GM19035 (cell line): ENCODE results near the gene ANKRD61.
A peak's percentile ranks its signal among the peaks of the same experiment; 100 is the strongest.
"Not testable (repeated sequence)": the region's sequence is repeated elsewhere in the genome, so short reads cannot be mapped to it uniquely, and the experiment has no call there.

ENCODE experiments used
- ATAC-seq: cut with Tn5 transposase; IDR thresholded peaks from one replicate; pipeline ENCODE4 v1.9.1; 2021; ENCODE audit not compliant: unreplicated experiment

The ANKRD61 gene

DNA sequence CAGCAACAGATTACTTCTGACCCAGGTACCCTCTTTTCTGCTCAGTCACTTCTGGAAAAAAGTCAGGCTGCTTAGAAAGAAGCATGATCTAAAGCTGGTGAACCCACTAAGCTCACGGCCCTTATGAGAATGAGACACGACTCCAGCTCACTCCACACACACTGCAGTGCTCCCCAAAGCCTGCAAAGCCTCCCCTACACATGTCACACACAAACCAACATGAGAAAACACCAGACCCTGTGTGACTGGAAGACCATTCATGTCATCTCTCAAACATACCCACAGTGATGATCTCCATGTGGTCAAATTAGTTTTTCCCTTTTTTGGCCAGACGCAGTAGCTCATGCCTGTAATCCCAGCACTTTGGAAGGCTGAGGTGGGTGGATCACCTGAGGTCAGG lies 391 bp downstream of the ANKRD61 start:
- ATAC-seq = no peak

GRCh38 chr7:6032167-6032566 lies 991 bp downstream of the ANKRD61 start:
- no peak for ATAC-seq

- ATAC-seq = no peak
These were observed 1.5 kb downstream of the ANKRD61 start for GRCh38 chr7:6032641-6033040.

DNA sequence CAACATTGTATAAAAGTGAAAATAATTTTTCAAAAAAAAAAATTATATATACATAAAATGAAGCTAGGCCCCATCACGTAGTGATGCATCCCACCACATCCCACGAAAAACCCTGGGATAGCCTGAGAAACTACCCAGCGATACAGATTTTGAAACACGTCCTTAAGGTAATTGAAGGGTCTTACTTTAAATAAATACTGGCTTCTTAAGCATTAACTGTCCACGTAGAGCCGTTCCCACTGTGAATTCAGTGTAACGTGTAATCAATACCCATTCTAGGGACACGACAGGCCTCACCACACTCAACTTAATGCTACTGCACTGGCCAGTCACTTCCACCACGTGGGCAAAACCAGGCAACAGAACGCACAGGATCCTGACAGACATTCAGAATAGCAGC lies 4.0 kb downstream of the ANKRD61 start:
- no peak for ATAC-seq

- ATAC-seq = no peak
These were observed 4.5 kb downstream of the ANKRD61 start for GRCh38 chr7:6035686-6036085.

GRCh38 chr7:6049780-6050179 lies 18.6 kb downstream of the ANKRD61 start:
- ATAC-seq = no peak

DNA sequence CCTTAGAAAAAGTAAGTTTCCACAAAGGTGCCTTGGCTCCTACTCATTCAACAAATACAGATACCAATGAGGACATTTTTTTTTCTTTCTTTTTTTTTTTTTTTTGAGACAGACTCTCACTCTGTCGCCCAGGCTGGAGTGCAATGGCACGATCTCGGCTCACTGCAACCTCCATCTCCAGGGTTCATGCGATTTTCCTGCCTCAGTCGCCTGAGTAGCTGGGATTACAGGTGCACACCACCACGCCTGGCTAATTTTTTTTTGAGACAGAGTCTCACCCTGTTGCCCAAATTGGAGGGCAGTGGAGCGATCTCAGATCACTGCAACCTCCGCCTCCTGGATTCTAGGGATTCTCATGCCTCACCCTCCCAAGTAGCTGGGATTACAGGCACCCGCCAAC lies 20.0 kb downstream of the ANKRD61 start:
- not testable (repeated sequence) for ATAC-seq

DNA sequence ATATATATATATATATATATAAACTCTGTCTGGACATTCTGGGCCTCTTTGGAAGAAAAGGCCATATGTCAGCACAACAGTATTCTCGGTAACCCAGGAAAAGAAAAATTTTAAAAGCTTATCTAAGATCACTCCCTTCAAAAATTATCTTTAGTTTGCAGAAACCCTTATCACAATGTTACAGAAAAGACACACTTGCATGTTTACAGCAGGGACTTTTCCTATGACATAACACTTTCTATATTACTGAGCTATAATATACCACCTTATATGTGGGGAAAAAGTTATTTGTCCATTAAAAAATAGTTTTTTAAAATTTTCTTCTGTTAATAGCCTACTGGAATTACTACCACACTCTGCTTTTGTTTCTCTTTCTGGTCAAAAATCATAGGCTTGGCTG lies 25.4 kb downstream of the ANKRD61 start:
- ATAC-seq = no peak

DNA sequence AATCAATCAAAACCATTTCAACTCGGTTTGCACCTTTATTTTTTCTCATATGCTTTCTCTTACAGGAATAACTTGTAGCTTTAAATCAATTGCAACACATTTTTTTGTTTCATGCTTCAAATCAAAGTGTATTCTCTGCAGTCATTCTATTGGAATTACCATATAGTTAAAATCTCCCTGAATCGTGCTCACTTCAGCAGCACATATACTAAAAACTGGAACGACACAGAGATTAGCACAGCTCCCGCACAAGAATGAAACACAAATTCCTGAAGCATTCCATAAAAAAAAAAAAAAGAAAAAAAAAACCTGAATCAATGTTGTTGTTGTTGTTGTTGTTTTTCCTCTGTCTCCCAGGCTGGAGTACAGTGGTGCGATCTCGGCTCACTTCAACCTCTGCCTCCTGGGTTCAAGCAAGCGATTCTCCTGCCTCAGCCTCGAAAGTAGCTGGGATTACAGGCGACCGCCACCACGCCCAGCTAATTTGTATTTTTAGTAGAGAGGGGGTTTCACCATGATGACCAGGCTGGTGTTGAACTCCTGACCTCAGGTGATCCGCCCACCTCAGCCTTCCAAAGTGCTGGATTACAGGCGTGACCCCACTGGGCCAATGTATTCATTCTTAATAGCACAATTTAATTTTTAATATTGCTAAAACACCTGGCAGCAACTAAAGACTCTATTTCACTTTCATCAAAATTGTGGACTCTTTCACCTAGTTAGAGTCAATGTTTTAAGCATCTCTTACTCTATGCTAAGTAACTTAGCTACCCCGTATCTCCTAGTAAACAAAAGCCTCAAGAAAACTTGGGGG lies 26.3 kb downstream of the ANKRD61 start:
- no peak for ATAC-seq

DNA sequence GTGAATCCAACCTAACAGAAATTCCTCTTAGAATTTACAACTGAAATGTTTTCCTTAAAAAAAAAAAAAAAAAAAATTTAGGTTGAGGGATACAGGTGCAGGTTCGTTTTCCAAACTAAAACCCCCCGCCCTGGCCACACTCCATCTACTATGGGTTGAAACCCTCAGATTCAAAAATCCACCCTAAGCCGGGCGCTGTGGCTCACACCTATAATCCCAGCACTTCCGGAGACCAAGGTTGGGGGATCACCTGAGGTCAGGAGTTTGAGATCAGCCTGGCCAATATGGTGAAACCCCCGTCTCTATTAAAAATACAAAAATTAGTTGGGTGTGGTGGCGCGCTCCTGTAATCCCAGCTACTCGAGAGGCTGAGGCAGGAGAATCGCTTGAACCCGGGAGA lies 28.8 kb downstream of the ANKRD61 start:
- ATAC-seq = not testable (repeated sequence)

DNA sequence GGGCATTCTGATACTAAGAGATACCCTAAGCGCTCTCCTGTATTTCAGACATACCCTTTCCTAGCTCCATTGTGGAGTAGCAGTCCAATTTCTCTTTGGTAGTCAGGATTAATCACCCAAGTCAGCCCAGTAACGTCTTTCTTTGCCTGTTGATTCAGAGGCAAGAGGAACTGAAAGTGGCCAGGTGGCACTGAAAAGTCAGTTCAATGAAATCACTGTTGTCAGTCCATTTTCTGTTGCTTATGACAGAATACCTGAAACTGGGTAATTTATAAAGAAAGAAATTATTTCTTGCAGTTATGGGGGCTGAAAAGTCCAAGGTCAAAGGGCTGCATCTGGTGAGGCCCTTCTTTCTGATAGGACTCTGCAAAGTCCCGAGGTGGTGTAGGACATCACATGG lies 40.2 kb downstream of the ANKRD61 start:
- ATAC-seq = peak; percentile 77

- no peak for ATAC-seq
These were observed 43.6 kb downstream of the ANKRD61 start for GRCh38 chr7:6074612-6075380.

DNA sequence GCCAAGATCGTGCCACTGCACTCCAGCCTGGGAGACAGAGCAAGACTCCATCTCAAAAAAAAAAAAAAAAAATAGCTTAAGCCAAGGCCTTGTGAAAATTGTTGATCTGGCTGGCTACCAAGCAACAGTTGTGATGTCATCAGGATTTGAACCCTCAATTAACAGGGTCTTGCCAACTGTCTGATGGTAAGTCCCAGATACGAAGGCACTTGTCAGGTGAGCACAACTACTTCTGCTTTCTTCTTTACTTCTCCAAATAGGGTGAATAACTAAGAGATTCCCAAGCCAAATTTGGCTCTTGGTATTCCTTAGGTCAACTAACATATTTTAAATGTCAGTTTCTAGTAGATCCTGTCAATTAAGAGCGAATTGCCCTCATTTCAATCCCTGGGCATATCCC lies 47.4 kb downstream of the ANKRD61 start:
- ATAC-seq = no peak

DNA sequence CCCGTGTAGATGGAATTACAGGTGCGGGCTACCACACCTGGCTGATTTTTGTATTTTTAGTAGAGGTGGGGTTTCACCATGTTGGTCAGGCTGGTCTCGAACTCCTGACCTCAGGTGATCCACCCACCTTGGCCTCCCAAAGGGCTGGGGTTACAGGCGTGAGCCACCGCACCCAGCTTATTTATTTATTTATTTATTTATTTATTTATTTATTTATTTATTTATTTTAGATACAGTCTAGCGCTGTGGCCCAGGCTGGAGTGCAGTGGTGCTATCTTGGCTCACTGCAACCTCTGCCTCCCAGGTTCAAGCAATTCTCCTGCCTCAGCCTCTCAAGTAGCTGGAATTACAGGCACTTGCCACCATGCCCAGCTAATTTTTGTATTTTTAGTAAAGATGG lies 51.9 kb downstream of the ANKRD61 start:
- not testable (repeated sequence) for ATAC-seq
